GM20000 (cell line): ENCODE results near the gene AUNIP.

Source experiments
- DNase-seq: peaks from one replicate; pipeline ENCODE4 v3.0.0; 2012; ENCODE audit warnings: low spot score
- CTCF ChIP-seq: IDR thresholded peaks from 2 replicates; pipeline ENCODE4 v1.5.1; 2012; ENCODE audit warnings: mild to moderate bottlenecking, control low read depth; ENCODE audit errors: extremely low read depth, missing control alignments

AUNIP gene

GRCh38 chr1:25858906-25859789 lies at the start of gene AUNIP:
Gene AUNIP (minus strand): TSS chr1:25859457. CDS start chr1:25859357, 100 bp downstream.
- DNase-seq, result peak; percentile 97

GRCh38 chr1:25909040-25909439 lies 49.8 kb upstream of the AUNIP start:
- TF ChIP-seq CTCF, result no peak

More at GRCh38 chr1:25858906-25859789, at the start of gene AUNIP:
- no peak for TF ChIP-seq CTCF

GRCh38 chr1:25908161-25908560 lies 48.9 kb upstream of the AUNIP start:
- no peak for DNase-seq
- TF ChIP-seq CTCF, result no peak

More at GRCh38 chr1:25909040-25909439, 49.8 kb upstream of the AUNIP start:
- DNase-seq, result no peak

- TF ChIP-seq CTCF, result no peak
- no peak for DNase-seq
Measured at GRCh38 chr1:25907601-25908000, 48.3 kb upstream of the AUNIP start.

GRCh38 chr1:25906644-25907300 lies 47.5 kb upstream of the AUNIP start:
- DNase-seq, result no peak
- no peak for TF ChIP-seq CTCF

- peak; percentile 93 for DNase-seq
- TF ChIP-seq CTCF, result no peak
Measured at GRCh38 chr1:25905680-25906643, 46.7 kb upstream of the AUNIP start, which contains the start of gene STMN1. Gene STMN1 (minus strand): TSS chr1:25906419. CDS start chr1:25904676, 1,743 bp downstream.
